NCI-H1417 treated with DMSO at 0.1 percent for 48 hours (cell line): ENCODE measurements around the gene SCARB1.

Experiments
- DNase-seq: peaks from one replicate; lab custom pipeline; 2025; lab: John Stamatoyannopoulos, UW

SCARB1 gene

DNA sequence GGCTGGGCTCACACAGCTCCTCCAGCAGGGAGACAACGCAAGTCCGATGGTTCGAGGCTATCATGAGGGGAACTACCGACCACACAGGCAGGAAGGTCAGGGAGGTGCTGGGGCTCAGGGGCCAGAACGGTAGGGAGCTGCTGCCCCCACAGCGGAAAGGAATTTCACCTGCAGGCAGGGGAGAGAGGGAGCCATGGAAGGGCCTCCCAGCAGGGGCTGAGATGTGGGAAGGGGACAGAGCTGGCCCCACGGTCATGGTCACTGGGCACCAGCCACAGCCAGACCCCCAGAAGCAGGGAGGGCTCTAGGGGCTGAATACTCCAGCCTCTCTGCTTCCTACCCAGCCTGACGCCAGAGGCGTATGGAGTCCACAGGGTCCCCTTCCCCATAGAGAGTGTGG is 103.1 kb downstream of the SCARB1 start:
- no peak for DNase-seq

DNA sequence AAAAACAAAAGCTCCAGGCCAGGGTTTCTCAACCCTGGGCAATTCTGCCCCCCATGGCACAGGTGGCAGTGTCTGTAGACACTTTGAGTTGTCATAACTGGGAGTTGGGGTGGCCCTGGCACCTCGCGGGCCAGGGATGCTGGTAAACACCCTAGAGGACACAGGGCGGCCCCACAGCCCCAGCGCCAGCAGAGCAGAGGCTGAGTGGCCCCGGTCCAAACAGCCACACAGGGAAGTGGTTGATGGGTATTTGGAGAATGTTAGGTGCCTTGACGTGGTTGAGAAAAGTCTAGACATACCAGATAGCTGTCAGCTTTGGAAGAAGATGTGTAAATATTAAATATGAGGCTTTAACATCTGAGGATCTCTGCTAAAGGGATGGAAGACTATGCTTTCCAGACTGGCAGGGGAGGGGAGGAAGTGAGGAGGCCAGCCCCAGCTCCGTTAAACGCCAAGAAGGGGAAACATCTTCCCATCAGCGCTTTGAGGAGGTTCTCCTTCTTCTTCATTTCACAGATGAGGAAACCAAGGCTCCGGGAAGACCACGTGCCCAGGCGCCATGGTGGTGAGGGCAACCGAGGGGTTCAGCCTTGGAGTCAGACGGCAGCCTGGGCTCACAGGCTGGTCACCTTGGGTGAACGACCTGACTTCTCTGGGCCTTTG is 103.7 kb downstream of the SCARB1 start:
- no peak for DNase-seq

DNA sequence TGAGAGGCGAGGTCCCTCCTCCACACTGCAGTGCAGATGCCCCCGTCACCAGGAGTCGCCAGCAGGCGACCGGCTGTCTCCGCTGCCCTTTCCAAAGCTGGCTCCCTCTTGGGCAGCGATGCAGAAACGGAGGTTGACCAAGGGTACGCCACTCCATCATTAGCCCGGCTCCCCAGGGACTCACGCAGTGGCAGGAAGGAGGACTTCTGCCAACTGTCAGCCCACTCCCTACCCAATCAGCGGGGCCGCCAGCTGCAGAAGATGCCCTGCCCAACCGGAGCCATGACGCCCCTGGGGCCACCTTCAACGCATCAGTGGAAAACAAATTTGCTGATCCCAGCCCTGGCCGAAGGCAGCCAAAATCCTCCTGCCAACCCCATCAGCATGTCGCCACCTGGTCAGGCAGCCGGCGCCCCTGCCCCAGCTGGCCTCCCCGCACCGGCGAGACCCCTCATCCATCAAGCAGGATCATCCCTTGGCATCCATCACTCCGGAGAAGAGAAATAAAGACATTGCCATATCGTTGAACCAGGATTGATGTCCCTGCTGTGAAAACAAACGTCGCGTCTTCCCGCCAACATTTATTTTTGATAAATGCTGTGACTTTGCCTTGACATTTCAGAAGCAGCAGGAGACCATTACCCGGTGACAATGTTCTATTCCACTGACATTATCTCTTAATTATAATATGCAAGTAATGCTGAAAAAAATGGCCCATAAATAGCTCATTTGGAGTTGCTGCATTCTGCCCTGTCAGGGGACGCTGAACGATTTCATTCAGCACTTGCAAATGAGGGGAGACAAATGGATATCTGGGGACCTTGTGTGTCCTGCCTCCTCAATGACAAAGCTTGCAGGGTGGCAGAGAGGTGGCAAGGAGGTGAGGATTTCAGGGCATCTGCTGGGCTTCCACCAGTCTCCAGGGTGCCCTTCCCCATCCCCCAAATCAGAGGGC is 105.1 kb downstream of the SCARB1 start:
- DNase-seq = peak; percentile 74

DNA sequence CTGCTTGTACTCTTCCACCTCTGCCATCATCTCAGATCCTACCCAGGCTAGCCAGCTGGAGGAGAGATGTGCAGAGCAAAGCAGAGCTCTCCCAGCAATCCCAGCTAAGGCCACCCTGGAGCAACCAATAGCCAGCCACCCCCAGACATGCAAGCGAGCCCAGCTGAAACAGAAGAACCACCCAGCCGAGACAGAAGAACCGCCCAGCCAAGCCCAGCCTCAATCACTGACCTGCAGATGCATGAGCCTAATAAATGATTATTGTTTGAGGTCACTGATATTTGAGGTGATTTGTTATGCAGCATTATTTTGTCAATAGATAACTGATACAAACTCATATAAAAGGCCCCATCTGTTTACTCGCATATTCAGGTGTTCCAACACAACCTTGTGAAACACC is 106.3 kb downstream of the SCARB1 start:
- DNase-seq = no peak

DNA sequence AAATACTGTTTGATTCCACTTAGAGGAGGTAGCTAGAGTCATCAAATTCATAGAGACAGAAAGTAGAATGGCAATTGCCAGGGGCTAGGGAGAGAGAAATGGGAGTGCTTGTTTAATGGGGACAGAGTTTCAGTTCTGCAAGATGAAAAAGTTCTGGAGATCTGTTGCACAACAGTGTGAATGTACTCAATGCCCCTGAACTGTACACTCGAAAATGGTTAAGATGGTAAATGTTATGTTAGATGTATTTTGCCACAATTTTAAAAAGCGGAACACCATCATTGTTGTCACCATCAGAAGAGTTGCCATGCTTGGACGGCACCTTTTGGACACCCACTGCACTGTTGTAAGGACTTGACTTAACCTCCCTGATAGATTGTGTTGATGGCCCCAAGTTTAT is 106.9 kb downstream of the SCARB1 start:
- no peak for DNase-seq

DNA sequence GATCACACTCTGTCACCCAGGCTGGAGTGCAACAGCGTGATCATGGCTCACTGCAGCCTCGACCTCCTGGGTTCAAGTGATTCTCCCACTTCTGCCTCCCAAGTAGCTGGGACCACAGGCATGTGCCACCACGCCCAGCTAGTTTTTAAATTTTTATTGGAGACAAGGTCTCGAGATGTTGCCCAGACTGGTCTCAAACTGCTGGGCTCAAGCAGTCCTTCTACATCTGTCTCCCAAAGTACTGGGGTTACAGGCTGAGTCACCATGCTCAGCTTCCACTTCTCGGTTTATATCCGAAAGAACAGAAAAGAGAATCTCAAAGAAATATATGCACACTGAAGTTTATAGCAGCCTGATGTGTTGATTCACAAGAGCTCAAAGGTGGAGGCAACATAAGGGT is 107.5 kb downstream of the SCARB1 start:
- DNase-seq = no peak

DNA sequence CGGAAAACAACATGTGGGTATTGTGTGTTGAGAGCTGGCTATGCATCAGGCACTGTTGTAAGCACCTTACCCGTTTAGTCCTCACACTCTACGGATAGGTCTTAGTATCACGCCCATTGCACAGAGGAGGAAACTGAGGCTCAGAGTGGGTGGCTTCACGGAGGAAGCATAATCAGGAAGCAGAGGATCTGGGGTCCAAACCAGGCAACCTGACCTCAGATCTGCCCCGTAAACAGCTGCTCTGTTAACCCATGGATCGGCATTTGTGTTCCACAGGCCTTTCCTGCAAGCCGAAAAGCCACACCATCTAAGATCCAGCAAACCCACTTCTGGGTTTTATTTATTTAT is 107.9 kb downstream of the SCARB1 start:
- no peak for DNase-seq

DNA sequence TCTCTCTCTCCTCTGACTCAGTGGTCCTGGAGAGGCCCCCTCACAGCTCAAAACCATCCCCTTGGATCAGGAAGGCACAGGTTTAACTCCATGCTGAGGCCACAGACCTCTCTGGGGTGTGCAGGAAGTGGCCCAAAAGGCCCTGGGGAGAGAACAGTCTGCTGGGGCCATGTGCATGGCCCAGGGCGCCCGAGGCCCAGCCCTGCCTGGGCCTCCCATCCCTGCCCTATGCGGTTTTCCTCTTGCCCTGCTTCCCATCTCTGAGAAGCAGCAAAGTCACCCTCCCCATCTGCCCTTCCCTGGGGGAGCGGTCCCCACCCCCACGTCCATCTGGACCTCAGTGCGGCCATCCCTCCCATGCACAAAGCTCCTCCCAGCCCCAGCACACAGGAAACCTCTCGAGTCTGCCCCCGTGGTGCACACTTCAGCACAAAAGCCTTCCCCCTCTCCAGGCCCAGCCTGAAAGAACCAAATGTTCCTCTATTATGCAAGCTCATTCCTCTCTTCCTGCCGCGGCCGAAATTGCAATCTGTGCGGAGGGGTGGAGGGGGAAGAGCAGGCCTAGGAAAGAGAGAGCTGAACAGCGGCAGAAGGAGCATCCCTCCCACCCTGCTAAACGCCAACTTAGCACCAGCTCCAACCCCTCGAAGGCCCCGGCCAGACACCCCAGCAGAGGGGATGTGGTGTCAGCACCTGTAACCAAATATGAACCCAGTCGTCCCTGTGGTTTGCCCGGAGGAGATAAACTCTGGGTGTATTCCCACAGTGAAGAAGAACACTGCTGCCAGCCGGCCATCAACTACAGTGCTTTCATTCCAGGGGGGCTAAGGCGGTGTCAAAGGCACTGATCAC is 108.5 kb downstream of the SCARB1 start:
- DNase-seq = peak; percentile 72

DNA sequence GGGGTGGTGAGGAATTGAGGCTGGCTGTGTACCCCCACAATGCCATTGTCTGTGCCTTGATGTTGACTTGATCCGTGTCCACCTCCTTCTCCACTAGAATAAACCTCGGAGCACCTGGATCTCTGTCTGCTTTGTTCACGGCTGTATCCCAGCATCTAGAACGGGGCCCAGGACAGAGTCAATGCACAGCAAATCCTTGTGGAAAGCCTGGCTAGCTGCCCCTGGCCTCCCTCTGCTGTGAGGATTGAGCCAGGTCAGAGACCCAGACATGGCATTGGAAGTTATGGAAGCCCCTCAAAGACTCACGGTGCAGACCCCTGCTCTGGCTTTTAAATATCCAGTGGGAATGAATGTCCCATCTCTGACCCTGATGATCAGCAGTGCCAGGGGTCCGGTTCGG is 109.2 kb downstream of the SCARB1 start:
- no peak for DNase-seq

DNA sequence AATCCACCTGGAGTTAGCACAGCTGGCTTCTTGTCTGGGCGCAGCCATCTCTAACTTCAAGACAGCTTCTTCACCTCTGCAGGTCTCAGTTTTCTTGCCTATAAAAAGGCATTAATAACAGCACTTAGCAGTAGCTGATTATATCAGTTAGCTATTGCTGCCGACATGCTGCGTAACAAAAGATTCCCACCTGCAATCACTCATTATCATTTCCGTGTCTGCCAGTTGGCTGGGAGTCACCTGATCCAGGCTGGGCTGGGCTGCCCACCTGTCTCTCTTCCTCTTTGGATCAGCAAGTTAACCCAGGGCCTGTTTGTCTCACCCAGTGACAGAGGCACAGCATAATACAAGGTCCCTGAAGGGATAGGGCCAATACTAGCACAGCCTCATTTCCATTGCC is 109.7 kb downstream of the SCARB1 start:
- DNase-seq = no peak

DNA sequence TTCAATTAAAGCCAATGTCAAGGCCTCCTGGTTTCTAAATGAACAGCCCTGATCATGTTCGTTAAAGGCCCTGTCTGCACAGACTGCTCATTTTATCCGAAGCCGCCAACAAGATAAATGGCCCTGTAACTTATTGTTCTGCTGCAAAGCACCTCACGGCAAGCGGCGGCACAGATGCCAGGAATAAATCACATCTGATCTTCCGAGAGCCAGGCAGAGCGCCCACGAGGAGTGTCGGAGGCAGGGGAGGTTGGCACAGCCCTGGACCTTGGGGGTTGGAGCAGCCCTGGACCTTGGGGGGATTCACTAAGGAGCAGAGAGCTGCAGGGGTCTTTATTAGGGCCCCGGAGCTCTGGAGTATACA is 110.5 kb downstream of the SCARB1 start:
- DNase-seq = no peak

DNA sequence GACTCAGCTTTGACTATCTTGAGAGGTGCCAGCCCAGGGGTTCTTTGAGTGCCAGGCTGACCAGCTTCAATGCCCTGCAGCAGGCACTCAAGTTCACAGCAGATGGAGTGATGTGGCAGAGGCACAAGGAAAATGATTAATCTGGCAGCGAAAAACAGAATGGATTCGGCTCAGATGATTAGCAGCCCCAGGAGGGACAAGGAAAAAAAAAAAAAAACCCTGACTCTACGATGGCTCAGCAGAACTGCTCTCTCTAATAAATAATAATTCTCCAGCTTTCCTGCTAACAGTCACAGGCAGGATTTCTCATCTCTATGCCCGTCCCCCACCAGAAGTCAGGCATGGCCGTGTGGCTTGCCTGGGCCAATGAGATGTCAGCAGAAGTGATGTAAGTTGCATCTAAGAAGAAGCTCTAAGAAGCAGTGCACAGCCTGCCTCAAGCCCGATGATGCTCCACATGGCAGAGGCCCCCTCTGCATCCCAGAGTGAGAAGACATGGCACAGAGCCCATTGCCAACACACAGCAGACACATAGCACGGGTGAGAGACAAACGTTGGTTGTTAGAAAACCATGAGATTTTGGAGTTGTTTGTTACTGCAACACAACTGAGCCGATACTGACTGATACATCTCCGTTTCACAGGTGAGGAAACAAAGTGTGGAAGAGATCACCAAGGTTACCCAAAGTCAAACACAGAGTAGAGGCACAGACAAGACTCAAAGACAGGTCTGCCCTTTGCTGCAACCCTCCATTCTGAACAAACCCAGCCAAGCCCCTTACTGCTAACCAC is 111.0 kb downstream of the SCARB1 start:
- DNase-seq = no peak

DNA sequence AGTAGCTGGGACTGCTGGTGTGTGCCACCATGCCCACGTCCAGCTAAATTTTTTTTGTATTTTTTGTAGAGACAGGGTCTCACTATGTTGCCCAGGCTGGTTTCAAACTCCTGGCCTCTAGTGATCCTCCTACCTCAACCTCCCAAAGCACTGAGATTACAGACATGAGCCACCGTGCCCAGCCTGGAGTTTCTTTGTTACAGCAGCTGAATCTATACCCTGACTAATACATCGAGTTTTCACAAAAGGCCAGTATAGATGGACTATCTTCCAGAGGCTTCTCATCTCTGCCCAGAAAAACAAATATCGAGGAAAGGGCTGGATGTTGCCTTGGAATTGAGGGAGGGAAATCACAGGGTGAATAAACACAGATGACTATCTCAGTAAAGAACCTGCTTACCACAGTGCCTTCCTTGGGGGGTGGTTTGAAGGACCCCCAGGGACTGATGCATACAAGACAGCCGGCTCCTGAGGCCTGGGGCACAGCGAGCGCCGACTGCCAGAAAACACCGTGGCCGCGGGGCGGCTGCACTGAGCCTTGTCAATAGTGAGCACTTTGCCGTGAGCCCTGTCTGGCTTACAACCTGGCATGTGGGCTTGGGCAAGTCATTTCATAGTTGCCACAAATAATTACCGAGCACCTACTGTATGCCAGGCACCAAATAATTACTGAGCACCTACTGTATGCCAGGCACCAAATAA is 111.9 kb downstream of the SCARB1 start:
- no peak for DNase-seq

DNA sequence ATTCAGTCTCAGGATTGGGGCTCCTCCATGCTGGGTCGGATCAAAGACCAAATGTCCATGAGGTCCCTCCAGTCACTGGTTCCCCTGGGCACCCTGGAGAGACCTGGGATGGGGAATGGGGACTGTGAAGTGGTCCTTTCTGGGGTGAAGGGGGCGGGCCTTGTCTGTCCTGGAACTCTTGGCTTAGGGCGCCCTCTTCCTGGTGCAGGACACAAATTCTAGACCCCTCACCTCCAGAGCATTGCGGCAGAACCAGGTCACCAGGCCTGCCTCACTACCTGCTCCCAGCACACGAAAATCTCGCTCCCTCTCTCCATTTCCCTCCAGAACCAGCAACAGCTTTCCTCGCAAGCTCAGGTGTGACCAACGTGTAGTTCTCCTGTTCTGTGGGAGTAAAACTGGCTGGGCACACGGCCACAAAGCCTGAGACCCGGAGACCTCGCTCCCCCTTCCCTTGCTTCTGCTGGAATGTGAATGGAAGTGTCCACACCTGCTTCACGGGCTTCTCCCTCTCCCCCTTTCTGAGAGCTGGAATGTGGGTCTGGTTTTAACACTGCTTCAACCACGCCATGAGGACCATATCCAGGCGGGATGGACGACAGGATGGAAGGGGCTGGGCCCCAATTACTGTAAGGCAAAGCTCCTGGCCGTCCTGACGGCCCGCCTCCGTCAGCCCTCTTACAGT is 112.7 kb downstream of the SCARB1 start:
- DNase-seq = no peak

DNA sequence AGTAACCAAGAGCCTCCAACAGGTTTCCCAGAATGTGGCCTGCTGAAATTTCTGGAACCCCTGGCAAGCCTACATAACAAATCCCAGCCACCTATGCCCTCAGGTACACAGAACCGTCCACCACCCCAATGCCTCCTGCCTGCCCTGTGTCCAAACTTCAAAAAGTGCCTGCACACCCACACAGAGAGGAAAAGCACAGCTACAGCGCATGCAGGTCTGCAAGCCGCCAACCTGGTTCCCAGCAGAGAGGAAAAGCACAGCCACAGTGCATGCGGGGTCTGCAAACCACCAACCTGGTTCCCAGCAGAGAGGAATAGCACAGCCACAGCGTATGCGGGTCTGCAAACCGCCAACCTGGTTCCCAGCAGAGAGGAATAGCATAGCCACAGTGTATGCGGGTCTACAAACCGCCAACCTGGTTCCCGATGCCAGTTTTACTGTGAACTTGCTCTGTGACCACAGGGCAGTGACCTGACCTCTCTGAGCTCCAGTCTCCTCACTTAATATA is 113.5 kb downstream of the SCARB1 start:
- DNase-seq = no peak

DNA sequence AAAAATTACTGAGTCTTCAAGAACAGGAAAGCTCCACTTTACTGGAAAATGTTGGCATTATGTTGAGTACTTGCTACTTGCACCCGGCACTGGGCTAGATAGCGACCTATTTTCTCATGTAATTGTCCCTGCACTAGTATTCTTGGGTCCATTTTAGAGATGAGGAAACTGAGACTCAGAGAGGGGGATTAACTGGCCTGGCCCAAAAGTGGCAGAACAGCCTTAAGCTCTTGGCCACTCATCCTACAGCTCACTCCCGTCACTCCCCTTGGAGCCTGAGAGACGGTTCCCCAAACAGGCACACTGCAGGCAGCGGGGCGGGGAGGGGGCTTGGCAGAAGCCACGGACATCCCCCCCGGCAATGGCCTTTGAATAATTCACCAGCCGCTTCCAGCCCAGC is 113.9 kb downstream of the SCARB1 start:
- DNase-seq = no peak

DNA sequence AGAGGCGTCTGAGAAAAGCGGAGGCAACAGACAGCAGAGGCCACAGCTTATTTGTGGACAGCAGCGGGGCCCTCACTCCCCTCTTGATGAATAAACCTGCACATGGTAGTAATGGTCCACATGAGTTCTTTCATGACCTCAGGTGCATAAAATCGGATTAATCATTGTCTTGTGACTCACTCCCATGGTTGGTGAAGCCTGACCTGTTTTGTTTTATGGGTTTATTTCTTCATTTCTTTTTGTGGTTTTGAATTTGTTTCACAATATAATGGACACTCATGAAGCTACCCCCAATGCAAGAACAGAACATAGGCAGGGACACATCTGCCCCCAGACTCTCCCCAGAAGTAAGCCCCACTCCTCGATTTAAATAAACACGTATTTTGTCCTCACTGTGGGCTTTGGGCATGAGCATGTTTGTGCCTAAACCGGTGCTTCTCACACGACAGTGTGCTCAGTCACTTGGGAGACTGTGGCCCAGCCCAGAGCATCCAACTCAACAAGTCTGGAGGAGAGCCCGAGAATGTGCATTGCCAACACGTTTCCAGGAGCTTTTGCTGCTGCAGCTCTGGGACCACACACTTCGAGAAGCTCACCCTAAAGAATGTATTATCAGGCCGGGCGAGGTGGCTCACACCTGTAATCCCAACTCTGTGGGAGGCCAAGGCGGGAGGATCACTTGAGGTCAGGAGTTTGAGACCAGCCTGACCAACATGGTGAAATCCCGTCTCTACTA is 116.1 kb downstream of the SCARB1 start:
- DNase-seq = no peak

DNA sequence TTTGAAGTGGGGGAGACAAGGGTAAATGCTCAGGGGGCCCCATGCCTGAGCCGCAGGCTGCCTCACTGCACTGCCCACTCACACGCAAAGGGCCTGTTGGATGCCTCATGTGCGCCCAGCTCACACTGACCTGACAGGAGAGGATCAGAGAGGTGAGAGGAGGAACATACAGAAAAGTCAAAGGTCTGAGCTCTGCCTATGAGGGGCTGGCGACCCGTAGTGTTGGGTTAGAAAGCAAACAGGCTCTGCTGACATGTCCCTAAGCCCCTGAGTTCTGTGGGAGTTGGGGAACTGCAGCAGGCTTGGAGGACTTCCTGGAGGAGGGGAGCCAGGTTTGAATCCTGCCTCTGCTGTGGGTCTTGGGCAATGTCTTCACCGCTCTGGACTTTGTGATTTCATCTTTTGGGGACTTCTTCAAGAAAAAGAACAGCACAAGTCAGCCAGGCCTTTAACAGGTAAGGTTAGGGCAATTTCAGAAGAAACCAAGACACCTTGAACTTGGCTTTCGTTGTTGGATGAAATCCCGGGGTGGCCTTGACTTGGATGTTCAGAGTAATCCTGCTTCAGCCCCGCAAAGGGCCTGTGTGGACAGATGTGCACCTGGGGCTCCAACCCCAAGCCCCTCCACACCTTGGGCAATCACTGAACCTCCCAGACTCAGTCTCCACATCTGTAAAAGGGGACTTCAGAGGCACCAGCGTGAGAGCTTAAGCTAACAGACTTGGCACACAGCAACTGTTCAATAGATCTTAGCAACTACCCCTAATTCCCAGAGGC is 116.8 kb downstream of the SCARB1 start:
- DNase-seq = no peak
